ENCODE results near the gene CCDC191.

Gene CCDC191

DNA sequence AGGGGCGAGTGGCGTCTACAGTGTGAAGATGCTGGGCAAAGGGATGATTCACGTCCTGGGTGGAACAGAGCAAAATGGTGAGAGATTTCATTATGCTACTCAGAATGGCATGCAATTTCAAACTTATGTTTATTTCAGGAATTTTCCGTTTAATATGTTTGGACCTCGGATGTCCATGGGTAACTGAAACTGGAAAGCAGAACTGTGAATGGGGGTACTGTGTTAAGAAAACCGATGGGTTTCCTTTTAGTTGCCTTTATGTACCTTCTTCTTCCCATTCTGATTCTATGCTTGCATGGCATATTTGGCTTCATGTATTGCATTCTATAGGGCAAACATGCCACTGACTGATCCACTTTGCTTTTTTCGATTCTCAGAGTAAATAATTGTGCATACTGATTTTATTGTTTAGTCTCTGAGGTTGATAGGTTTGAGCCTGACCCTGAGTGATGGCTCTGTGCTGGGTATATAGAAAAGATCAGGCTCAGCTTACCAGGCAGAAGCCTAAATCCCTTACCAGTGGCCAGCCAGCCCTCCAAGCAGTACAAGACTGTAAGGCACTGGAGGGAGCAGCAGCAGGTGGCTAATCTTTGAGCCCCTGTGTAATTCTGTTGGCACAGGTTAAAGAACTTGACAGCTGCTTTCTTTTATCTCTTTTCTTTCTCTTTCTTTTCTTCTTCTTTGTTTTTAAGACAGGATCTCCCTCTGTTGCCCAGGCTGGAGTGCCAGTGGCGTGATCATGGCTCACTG is 4.8 kb upstream of the CCDC191 start:
- Histone ChIP-seq H3K27me3 (replicated peaks in 2 of 5; ENCODE audit: control insufficient read depth in 4 of 5, insufficient read depth in 5 of 5, low read length in 4 of 5) (no peaks in the 10 kb centered on the region), H3K4me1 (ENCODE audit: control extremely low read depth in 1 of 4, control insufficient read depth in 4 of 4, insufficient read depth in 4 of 4, low read length in 3 of 4) (peaks cover 4 to 21% (median 10%) of the 10 kb centered on the region in 4 experiments), H3K27ac (ENCODE audit: insufficient read depth in 1 of 2, low read depth in 1 of 2, low read length in 2 of 2, poor library complexity in 1 of 2, severe bottlenecking in 2 of 2) (no peak overlapping the region), H3K36me3 (ENCODE audit: control insufficient read depth in 4 of 4, insufficient read depth in 4 of 4, low read length in 3 of 4) (peaks cover 0 to 26% (median 17%) of the 10 kb centered on the region in 4 experiments), H3K4me3 (ENCODE audit: control insufficient read depth in 1 of 7, extremely low read depth in 1 of 7, insufficient read depth in 4 of 7, low read depth in 2 of 7, low read length in 6 of 7) (no peak overlapping the region), H3K9me3 (ENCODE audit: control extremely low read depth in 1 of 5, control insufficient read depth in 4 of 5, insufficient read depth in 2 of 5, low read depth in 1 of 5, low read length in 4 of 5) (no peaks in the 10 kb centered on the region)
- ChIA-PET POLR2A (no interaction called here), CTCF (no interaction called here)
- 99% methylated on average over 6 of the region's 8 CpGs for WGBS (ENCODE audit: insufficient coverage)
- DNase-seq = no peak

GRCh38 chr3:114058646-114059045 is 2.3 kb upstream of the CCDC191 start:
- ChIA-PET CTCF (no interaction called here), POLR2A (no interaction called here)
- Histone ChIP-seq H3K4me3 (ENCODE audit: control insufficient read depth in 1 of 7, extremely low read depth in 1 of 7, insufficient read depth in 4 of 7, low read depth in 2 of 7, low read length in 6 of 7) (no peak overlapping the region), H3K4me1 (ENCODE audit: control extremely low read depth in 1 of 4, control insufficient read depth in 4 of 4, insufficient read depth in 4 of 4, low read length in 3 of 4) (peaks cover 4 to 28% (median 10%) of the 10 kb centered on the region in 4 experiments), H3K9me3 (ENCODE audit: control extremely low read depth in 1 of 5, control insufficient read depth in 4 of 5, insufficient read depth in 2 of 5, low read depth in 1 of 5, low read length in 4 of 5) (no peaks in the 10 kb centered on the region), H3K27ac (ENCODE audit: insufficient read depth in 1 of 2, low read depth in 1 of 2, low read length in 2 of 2, poor library complexity in 1 of 2, severe bottlenecking in 2 of 2) (no peak overlapping the region), H3K27me3 (replicated peaks in 2 of 5; ENCODE audit: control insufficient read depth in 4 of 5, insufficient read depth in 5 of 5, low read length in 4 of 5) (no peaks in the 10 kb centered on the region), H3K36me3 (ENCODE audit: control insufficient read depth in 4 of 4, insufficient read depth in 4 of 4, low read length in 3 of 4) (peaks cover 0 to 15% (median 6%) of the 10 kb centered on the region in 4 experiments)
- no peak for DNase-seq
- WGBS (ENCODE audit: insufficient coverage) = 100% methylated on average over 5 of the region's 8 CpGs

GRCh38 chr3:114057011-114057347 is 653 bp upstream of the CCDC191 start:
- Histone ChIP-seq H3K4me3 (ENCODE audit: control insufficient read depth in 1 of 7, extremely low read depth in 1 of 7, insufficient read depth in 4 of 7, low read depth in 2 of 7, low read length in 6 of 7) (peak overlapping the region; percentile 81 to 100 (median 89)), H3K4me1 (ENCODE audit: control extremely low read depth in 1 of 4, control insufficient read depth in 4 of 4, insufficient read depth in 4 of 4, low read length in 3 of 4) (peaks cover 4 to 28% (median 10%) of the 10 kb centered on the region in 4 experiments), H3K27me3 (replicated peaks in 2 of 5; ENCODE audit: control insufficient read depth in 4 of 5, insufficient read depth in 5 of 5, low read length in 4 of 5) (no peaks in the 10 kb centered on the region), H3K27ac (ENCODE audit: insufficient read depth in 1 of 2, low read depth in 1 of 2, low read length in 2 of 2, poor library complexity in 1 of 2, severe bottlenecking in 2 of 2) (peak overlapping the region; percentile 56 to 93), H3K9me3 (ENCODE audit: control extremely low read depth in 1 of 5, control insufficient read depth in 4 of 5, insufficient read depth in 2 of 5, low read depth in 1 of 5, low read length in 4 of 5) (no peaks in the 10 kb centered on the region), H3K36me3 (ENCODE audit: control insufficient read depth in 4 of 4, insufficient read depth in 4 of 4, low read length in 3 of 4) (peaks cover 2 to 15% (median 6%) of the 10 kb centered on the region in 4 experiments)
- WGBS (ENCODE audit: insufficient coverage) = under 1% methylated on average over 8 of the region's 8 CpGs
- CTCF ChIA-PET = interaction anchor here (1.4 kb wide), 1 partner anchor 10 kb away, joined by 4 read pairs; no protein-coding TSS in a partner anchor
- DNase-seq = no peak
- POLR2A ChIA-PET = no interaction called here

DNA sequence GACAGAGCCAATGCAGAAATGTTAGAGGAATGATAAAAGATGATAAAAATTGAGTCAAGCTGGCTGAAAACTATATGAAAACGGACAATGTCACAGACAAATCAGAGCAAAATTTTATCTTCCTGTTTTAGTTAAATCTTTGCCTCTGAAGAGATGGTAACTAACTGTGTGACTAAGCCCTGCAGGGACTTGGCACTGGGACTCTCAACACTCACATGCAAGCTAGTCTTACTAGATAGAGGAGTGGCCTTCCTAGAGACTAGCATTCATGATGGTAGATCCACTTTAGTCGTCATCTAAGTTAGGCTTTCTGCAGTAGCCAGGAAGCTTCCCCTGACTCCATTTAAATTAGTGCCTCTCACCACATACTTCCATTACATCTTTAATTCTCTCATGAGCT is 4.1 kb downstream of the CCDC191 start:
- H3K36me3 ChIP-seq (ENCODE audit: control insufficient read depth in 4 of 4, insufficient read depth in 4 of 4, low read length in 3 of 4) = peaks cover 0 to 2% (median 0%) of the 10 kb centered on the region in 4 experiments
- H3K27ac ChIP-seq (ENCODE audit: insufficient read depth in 1 of 2, low read depth in 1 of 2, low read length in 2 of 2, poor library complexity in 1 of 2, severe bottlenecking in 2 of 2) = no peak overlapping the region
- H3K27me3 ChIP-seq (replicated peaks in 2 of 5; ENCODE audit: control insufficient read depth in 4 of 5, insufficient read depth in 5 of 5, low read length in 4 of 5) = no peaks in the 10 kb centered on the region
- no peak overlapping the region for H3K4me3 ChIP-seq (ENCODE audit: control insufficient read depth in 1 of 7, extremely low read depth in 1 of 7, insufficient read depth in 4 of 7, low read depth in 2 of 7, low read length in 6 of 7)
- no peaks in the 10 kb centered on the region for H3K9me3 ChIP-seq (ENCODE audit: control extremely low read depth in 1 of 5, control insufficient read depth in 4 of 5, insufficient read depth in 2 of 5, low read depth in 1 of 5, low read length in 4 of 5)
- peaks cover 0 to 12% (median 2%) of the 10 kb centered on the region in 4 experiments for H3K4me1 ChIP-seq (ENCODE audit: control extremely low read depth in 1 of 4, control insufficient read depth in 4 of 4, insufficient read depth in 4 of 4, low read length in 3 of 4)
- POLR2A ChIA-PET = no interaction called here
- CTCF ChIA-PET = interaction anchor here (1.1 kb wide), 1 partner anchor 34 kb away, joined by 3 read pairs; no protein-coding TSS in a partner anchor
- WGBS (ENCODE audit: insufficient coverage) = 100% methylated on average over 1 of the region's 2 CpGs
- no peak for DNase-seq

- no peak for DNase-seq
- Histone ChIP-seq H3K36me3 (ENCODE audit: control insufficient read depth in 4 of 4, insufficient read depth in 4 of 4, low read length in 3 of 4) (peaks cover 0 to 3% (median 0%) of the 10 kb centered on the region in 4 experiments), H3K9me3 (ENCODE audit: control extremely low read depth in 1 of 5, control insufficient read depth in 4 of 5, insufficient read depth in 2 of 5, low read depth in 1 of 5, low read length in 4 of 5) (no peaks in the 10 kb centered on the region), H3K4me1 (ENCODE audit: control extremely low read depth in 1 of 4, control insufficient read depth in 4 of 4, insufficient read depth in 4 of 4, low read length in 3 of 4) (no peaks in the 10 kb centered on the region), H3K4me3 (ENCODE audit: control insufficient read depth in 1 of 7, extremely low read depth in 1 of 7, insufficient read depth in 4 of 7, low read depth in 2 of 7, low read length in 6 of 7) (no peak overlapping the region), H3K27me3 (replicated peaks in 2 of 5; ENCODE audit: control insufficient read depth in 4 of 5, insufficient read depth in 5 of 5, low read length in 4 of 5) (no peaks in the 10 kb centered on the region), H3K27ac (ENCODE audit: insufficient read depth in 1 of 2, low read depth in 1 of 2, low read length in 2 of 2, poor library complexity in 1 of 2, severe bottlenecking in 2 of 2) (no peak overlapping the region)
- CTCF ChIA-PET = no interaction called here
- POLR2A ChIA-PET = no interaction called here
Observed at GRCh38 chr3:114043205-114043604, 13.1 kb downstream of the CCDC191 start.

GRCh38 chr3:114035896-114036295 is 20.4 kb downstream of the CCDC191 start:
- no peaks in the 10 kb centered on the region for H3K4me1 ChIP-seq (ENCODE audit: control extremely low read depth in 1 of 4, control insufficient read depth in 4 of 4, insufficient read depth in 4 of 4, low read length in 3 of 4)
- no peak for DNase-seq
- peaks cover 0 to 9% (median 1%) of the 10 kb centered on the region in 4 experiments for H3K36me3 ChIP-seq (ENCODE audit: control insufficient read depth in 4 of 4, insufficient read depth in 4 of 4, low read length in 3 of 4)
- no peaks in the 10 kb centered on the region for H3K9me3 ChIP-seq (ENCODE audit: control extremely low read depth in 1 of 5, control insufficient read depth in 4 of 5, insufficient read depth in 2 of 5, low read depth in 1 of 5, low read length in 4 of 5)
- no peak overlapping the region for H3K4me3 ChIP-seq (ENCODE audit: control insufficient read depth in 1 of 7, extremely low read depth in 1 of 7, insufficient read depth in 4 of 7, low read depth in 2 of 7, low read length in 6 of 7)
- POLR2A ChIA-PET = no interaction called here
- 91% methylated on average over 2 of the region's 3 CpGs for WGBS (ENCODE audit: insufficient coverage)
- CTCF ChIA-PET = no interaction called here
- H3K27me3 ChIP-seq (replicated peaks in 2 of 5; ENCODE audit: control insufficient read depth in 4 of 5, insufficient read depth in 5 of 5, low read length in 4 of 5) = no peaks in the 10 kb centered on the region
- no peak overlapping the region for H3K27ac ChIP-seq (ENCODE audit: insufficient read depth in 1 of 2, low read depth in 1 of 2, low read length in 2 of 2, poor library complexity in 1 of 2, severe bottlenecking in 2 of 2)

DNA sequence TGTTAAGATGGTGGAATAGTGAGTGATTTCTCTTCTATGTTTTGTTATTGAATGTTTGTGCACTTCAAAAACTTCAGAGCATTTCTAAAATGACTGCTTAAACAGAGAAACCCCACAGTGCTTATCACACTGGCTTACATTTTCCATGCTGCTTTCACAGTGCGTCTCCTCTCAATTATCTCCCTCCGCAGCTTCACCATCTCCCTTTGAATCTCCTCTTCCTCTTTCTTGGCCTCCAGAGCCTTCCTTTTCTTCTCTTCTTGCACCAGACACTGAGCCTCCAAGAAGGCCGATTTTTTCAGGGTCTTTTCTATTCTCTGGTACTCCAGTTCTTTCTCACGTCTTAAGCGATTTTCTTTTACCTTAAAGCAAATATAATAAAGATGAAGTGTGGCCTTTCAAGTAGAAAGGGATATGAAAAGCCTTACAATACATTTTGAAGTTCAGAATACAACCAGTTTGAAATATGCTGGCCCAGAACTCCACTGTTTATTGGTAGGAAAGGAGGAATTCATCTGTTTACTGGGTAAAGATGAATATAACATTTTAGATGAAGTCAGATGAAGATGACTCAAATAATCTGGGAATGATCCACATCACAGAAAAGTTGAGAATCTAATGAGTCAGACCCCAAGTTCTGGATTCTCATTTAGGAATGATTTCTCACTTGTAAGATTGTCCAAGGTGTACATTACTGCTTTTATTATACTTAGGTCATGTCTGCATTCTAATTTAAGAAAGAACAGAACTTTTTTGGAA is 21.4 kb downstream of the CCDC191 start:
- Histone ChIP-seq H3K9me3 (ENCODE audit: control extremely low read depth in 1 of 5, control insufficient read depth in 4 of 5, insufficient read depth in 2 of 5, low read depth in 1 of 5, low read length in 4 of 5) (no peaks in the 10 kb centered on the region), H3K27me3 (replicated peaks in 2 of 5; ENCODE audit: control insufficient read depth in 4 of 5, insufficient read depth in 5 of 5, low read length in 4 of 5) (no peaks in the 10 kb centered on the region), H3K4me1 (ENCODE audit: control extremely low read depth in 1 of 4, control insufficient read depth in 4 of 4, insufficient read depth in 4 of 4, low read length in 3 of 4) (no peaks in the 10 kb centered on the region), H3K4me3 (ENCODE audit: control insufficient read depth in 1 of 7, extremely low read depth in 1 of 7, insufficient read depth in 4 of 7, low read depth in 2 of 7, low read length in 6 of 7) (no peak overlapping the region), H3K36me3 (ENCODE audit: control insufficient read depth in 4 of 4, insufficient read depth in 4 of 4, low read length in 3 of 4) (peaks cover 0 to 9% (median 1%) of the 10 kb centered on the region in 4 experiments), H3K27ac (ENCODE audit: insufficient read depth in 1 of 2, low read depth in 1 of 2, low read length in 2 of 2, poor library complexity in 1 of 2, severe bottlenecking in 2 of 2) (no peak overlapping the region)
- DNase-seq = peak in 1 of 3 donors; percentile 21
- 79% methylated on average over 2 of the region's 5 CpGs for WGBS (ENCODE audit: insufficient coverage)
- POLR2A ChIA-PET = no interaction called here
- CTCF ChIA-PET = no interaction called here

Data from common myeloid progenitor, CD34-positive (primary cell).